DOHH2 (cell line): ENCODE measurements around the gene RASA3.

Experiments used
- CTCF ChIP-seq: fragments of 200-600 bp; sonication (generic); IDR thresholded peaks from one replicate; pipeline ENCODE4 v1.5.1; 2014; ENCODE audit warnings: antibody characterized with exemption, mild to moderate bottlenecking, low read depth, low read length; ENCODE audit not compliant: poor library complexity, severe bottlenecking
- EZH2phosphoT487 ChIP-seq: fragments of 200-600 bp; sonication (generic); IDR thresholded peaks from 2 replicates; pipeline ENCODE4 v1.6.1; 2017; ENCODE audit warnings: borderline replicate concordance, mild to moderate bottlenecking, antibody characterized with exemption, low read length, moderate library complexity, mixed read lengths

- TF ChIP-seq CTCF: no peak
- no peak for TF ChIP-seq EZH2phosphoT487
These were observed 43.1 kb downstream of the RASA3 start for GRCh38 chr13:114089341-114089740.
